ENCODE data around the gene HOXB7.

The HOXB7 gene

DNA sequence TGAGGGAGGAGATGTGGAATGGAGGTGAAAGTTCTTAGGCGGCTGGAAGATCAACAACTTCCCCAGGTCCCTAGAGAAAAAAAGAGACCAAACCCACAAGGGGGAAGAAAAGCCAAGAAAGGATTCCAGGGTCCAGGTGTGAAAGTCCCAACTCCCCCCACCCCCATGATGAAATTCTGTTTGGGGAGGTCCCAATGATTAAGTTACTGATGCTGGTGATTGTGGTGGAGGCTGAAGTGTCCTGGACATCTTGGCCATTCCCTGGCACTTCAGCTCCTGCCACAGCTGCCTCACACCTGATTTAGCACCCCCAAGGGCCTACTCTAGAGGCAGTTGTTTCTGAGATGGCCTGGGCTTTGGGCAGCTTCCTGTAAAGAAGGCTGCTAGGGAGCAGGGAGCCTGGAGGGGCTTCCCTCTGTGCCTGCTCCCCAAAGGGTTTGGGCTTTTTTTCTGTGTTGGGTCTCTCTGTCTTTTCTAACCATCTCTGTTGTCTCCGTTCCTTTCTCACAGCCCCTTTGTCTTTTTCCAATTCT lies 45.7 kb downstream of the HOXB7 start:
- no peak for DNase-seq (ENCODE audit: low read depth, low spot score)
- H3K4me3 ChIP-seq (ENCODE audit: low read depth, low read length): peak overlapping the region; percentile 43
- in situ Hi-C loops (cut with HindIII; ENCODE audit: low sequenced_read_pairs): no loop called here
- TF ChIP-seq CTCF (IDR thresholded peaks at IDR 0.05; ENCODE audit: low read depth, low read length): no peak

DNA sequence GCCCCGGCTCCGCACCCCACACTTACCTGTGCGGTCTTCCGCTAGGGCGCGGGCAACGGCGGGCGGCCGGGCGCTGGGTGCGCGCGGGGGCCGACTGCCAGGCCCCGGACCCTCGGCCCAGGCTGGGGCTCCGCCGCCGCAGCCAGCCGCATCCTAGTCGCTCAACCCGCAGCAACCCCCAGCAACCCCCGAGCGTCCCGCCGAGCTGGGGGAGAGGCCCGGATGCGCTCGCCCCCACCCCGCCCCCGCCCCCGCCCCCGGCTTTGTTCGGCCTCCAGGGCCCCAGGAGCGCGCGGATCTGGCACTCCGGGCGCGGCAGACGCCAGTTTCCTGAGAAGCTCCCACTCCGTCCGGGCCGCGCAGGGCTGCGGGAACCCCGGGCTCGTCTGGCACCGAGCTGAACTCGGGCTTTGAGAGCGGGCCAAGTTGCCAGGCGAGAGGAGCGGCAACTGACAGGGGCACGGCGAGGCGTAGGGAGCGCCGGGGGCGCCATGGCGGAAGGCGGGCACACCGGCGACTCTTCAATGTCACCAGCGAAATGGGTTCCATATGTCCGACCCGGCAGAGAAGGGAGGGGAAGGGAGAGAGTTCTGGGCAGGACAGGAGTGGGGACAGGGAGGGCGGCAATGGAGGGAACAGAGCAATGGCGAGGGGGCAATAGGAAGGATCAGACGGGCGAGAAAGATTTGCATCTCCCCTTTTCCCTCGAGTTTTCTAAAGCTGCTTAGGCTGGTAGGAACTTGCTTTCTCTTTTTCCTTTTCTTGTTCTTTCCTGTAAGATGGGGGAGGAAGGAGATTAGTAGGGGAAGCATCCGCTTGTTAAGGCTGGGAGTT lies 46.4 kb downstream of the HOXB7 start:
- H3K4me3 ChIP-seq (ENCODE audit: low read depth, low read length): peak overlapping the region; percentile 43

DNA sequence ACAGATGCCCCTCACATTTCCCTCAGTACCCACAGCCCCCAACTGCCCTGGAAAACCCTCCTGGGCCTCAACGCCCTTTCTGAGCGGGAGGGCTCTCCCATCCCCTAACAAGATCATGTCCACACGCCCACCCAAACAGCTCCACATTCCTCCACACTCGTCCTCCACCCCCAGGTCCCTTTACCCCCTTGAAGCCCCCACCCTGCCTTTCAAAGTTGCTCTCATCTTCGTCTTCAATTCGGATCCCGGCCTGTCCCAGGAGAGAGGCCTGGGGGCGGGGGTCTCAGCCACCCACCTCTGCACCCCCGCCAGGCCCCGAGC lies 47.0 kb downstream of the HOXB7 start:
- in situ Hi-C loops (cut with HindIII; ENCODE audit: low sequenced_read_pairs): no loop called here
- H3K4me3 ChIP-seq (ENCODE audit: low read depth, low read length): peak overlapping the region; percentile 43
- no peak for TF ChIP-seq CTCF (IDR thresholded peaks at IDR 0.05; ENCODE audit: low read depth, low read length)
- DNase-seq (ENCODE audit: low read depth, low spot score): no peak

More for the DNA sequence above, 46.4 kb downstream of the HOXB7 start:
- TF ChIP-seq CTCF (IDR thresholded peaks at IDR 0.05; ENCODE audit: low read depth, low read length): no peak
- in situ Hi-C loops (cut with HindIII; ENCODE audit: low sequenced_read_pairs): no loop called here
- DNase-seq (ENCODE audit: low read depth, low spot score): no peak

- no peak for DNase-seq (ENCODE audit: low read depth, low spot score)
- no peak for TF ChIP-seq CTCF (IDR thresholded peaks at IDR 0.05; ENCODE audit: low read depth, low read length)
- peak overlapping the region; percentile 43 for H3K4me3 ChIP-seq (ENCODE audit: low read depth, low read length)
- in situ Hi-C loops (cut with HindIII; ENCODE audit: low sequenced_read_pairs): no loop called here
Measured at GRCh38 chr17:48563385-48563838, 47.4 kb downstream of the HOXB7 start.

GRCh38 chr17:48562934-48563333 lies 47.9 kb downstream of the HOXB7 start:
- in situ Hi-C loops (cut with HindIII; ENCODE audit: low sequenced_read_pairs): no loop called here
- DNase-seq (ENCODE audit: low read depth, low spot score): no peak
- peak overlapping the region; percentile 43 for H3K4me3 ChIP-seq (ENCODE audit: low read depth, low read length)
- no peak for TF ChIP-seq CTCF (IDR thresholded peaks at IDR 0.05; ENCODE audit: low read depth, low read length)

GRCh38 chr17:48561884-48562810 lies 48.7 kb downstream of the HOXB7 start:
- in situ Hi-C loops (cut with HindIII; ENCODE audit: low sequenced_read_pairs): no loop called here
- peak overlapping the region; percentile 43 for H3K4me3 ChIP-seq (ENCODE audit: low read depth, low read length)
- DNase-seq (ENCODE audit: low read depth, low spot score): no peak
- peak; percentile 49 for TF ChIP-seq CTCF (IDR thresholded peaks at IDR 0.05; ENCODE audit: low read depth, low read length)
